GM23338 (cell line): Measurements from ENCODE around the gene GADD45GIP1. TPM values are rescaled to one million over a fixed set of nuclear protein-coding genes. Genes with fewer than 3 reads are reported as not detected.

Experiments used
- ATAC-seq: fragments of 200-7000 bp; cut with Tn5 transposase; 3 replicates; pipeline ENCODE4 v1.9.1; 2020
- DNase-seq: peaks from one replicate; pipeline ENCODE4 v3.0.0-alpha.2; 2015; ENCODE audit warnings: low spot score
- H2AFZ ChIP-seq: fragments of 200-600 bp; sonication (generic); 2 replicates; pipeline ENCODE4 v1.8.0; 2016; ENCODE audit warnings: antibody characterized with exemption, mild to moderate bottlenecking, moderate library complexity
- H3F3A ChIP-seq: fragments of 200-600 bp; sonication (generic); replicated peaks from 2 replicates; pipeline ENCODE4 v1.8.0; 2017; ENCODE audit warnings: antibody characterized with exemption, mixed run types, low read depth
- H3K27ac ChIP-seq: fragments of 200-600 bp; sonication (generic); 2 replicates; pipeline ENCODE4 v1.6.1; 2016; ENCODE audit warnings: low read depth
- H3K27me3 ChIP-seq: fragments of 200-600 bp; sonication (generic); 2 replicates; pipeline ENCODE4 v1.8.0; 2016; ENCODE audit warnings: mild to moderate bottlenecking, mixed run types, moderate library complexity; ENCODE audit not compliant: insufficient read depth
- H3K36me3 ChIP-seq: fragments of 200-600 bp; sonication (generic); 2 replicates; pipeline ENCODE4 v1.8.0; 2016; ENCODE audit warnings: mild to moderate bottlenecking; ENCODE audit not compliant: insufficient read depth
- H3K4me1 ChIP-seq: fragments of 200-600 bp; sonication (generic); 2 replicates; pipeline ENCODE4 v1.8.0; 2016; ENCODE audit warnings: mild to moderate bottlenecking, moderate library complexity; ENCODE audit not compliant: insufficient read depth
- H3K4me2 ChIP-seq: fragments of 200-600 bp; sonication (generic); 2 replicates; pipeline ENCODE4 v1.7.1; 2017; ENCODE audit warnings: mixed run types
- H3K4me3 ChIP-seq: fragments of 200-600 bp; sonication (generic); 2 replicates; pipeline ENCODE4 v1.6.1; 2016; ENCODE audit warnings: mixed run types
- H3K79me2 ChIP-seq: fragments of 200-600 bp; sonication (generic); replicated peaks from 2 replicates; pipeline ENCODE4 v1.8.0; 2017; ENCODE audit warnings: mild to moderate bottlenecking; ENCODE audit not compliant: insufficient read depth
- H3K9me2 ChIP-seq: fragments of 200-600 bp; sonication (generic); 2 replicates; pipeline ENCODE4 v1.8.0; 2017; ENCODE audit not compliant: insufficient read depth
- H4K20me1 ChIP-seq: fragments of 200-600 bp; sonication (generic); replicated peaks from 2 replicates; pipeline ENCODE4 v1.8.0; 2017; ENCODE audit warnings: mild to moderate bottlenecking; ENCODE audit not compliant: insufficient read depth
- H3K27ac Mint-ChIP-seq: 2 replicates; pipeline ENCODE4 v1.8.0; 2020; ENCODE audit warnings: inconsistent platforms, mild to moderate bottlenecking, moderate library complexity, mixed read lengths
- H3K27me3 Mint-ChIP-seq: 3 replicates; pipeline ENCODE4 v1.8.0; 2022; ENCODE audit warnings: low read depth, mild to moderate bottlenecking, moderate library complexity, mixed read lengths, inconsistent platforms; ENCODE audit not compliant: insufficient read depth, poor library complexity
- H3K36me3 Mint-ChIP-seq: 3 replicates; pipeline ENCODE4 v1.8.0; 2021; ENCODE audit warnings: low read depth, mild to moderate bottlenecking, inconsistent platforms, moderate library complexity, mixed read lengths
- H3K4me1 Mint-ChIP-seq: 3 replicates; pipeline ENCODE4 v1.8.0; 2020; ENCODE audit warnings: mild to moderate bottlenecking, inconsistent platforms, mixed read lengths
- H3K4me3 Mint-ChIP-seq: 3 replicates; pipeline ENCODE4 v1.8.0; 2021; ENCODE audit warnings: moderate library complexity, mild to moderate bottlenecking, inconsistent platforms, mixed read lengths
- H3K9me3 Mint-ChIP-seq: 3 replicates; pipeline ENCODE4 v1.8.0; 2020; ENCODE audit warnings: moderate library complexity, mild to moderate bottlenecking, inconsistent platforms, mixed read lengths
- CREB1 ChIP-seq: fragments of 250-450 bp; sonication (Bioruptor Pico); IDR thresholded peaks from 2 replicates; pipeline ENCODE4 v1.5.0; 2020; ENCODE audit warnings: low read depth, mild to moderate bottlenecking, moderate library complexity
- CTCF ChIP-seq, 2 experiments: fragments of 200-600 bp in 1 of 2; sonication (generic) in 1 of 2; conservative IDR thresholded peaks; 2 replicates each; pipeline versions ENCODE4 v1.5.1 to v1.6.1; 2016 to 2017; ENCODE audit warnings: antibody characterized with exemption in 2 of 2, low read depth in 2 of 2, mild to moderate bottlenecking in 2 of 2, moderate library complexity in 1 of 2
- ETS1 ChIP-seq: IDR thresholded peaks from 2 replicates; pipeline ENCODE4 v1.6.1; 2016; ENCODE audit warnings: antibody characterized with exemption
- EZH2 ChIP-seq: fragments of 200-600 bp; sonication (generic); IDR thresholded peaks from one replicate; pipeline ENCODE4 v1.8.0; 2017; ENCODE audit warnings: antibody characterized with exemption, mild to moderate bottlenecking, low read depth; ENCODE audit not compliant: unreplicated experiment
- EZH2phosphoT487 ChIP-seq: fragments of 200-600 bp; sonication (generic); IDR thresholded peaks from one replicate; pipeline ENCODE4 v1.8.1; 2018; ENCODE audit warnings: antibody characterized with exemption; ENCODE audit not compliant: unreplicated experiment
- JUNB ChIP-seq: IDR thresholded peaks from one replicate; pipeline ENCODE4 v1.6.1; 2016; ENCODE audit warnings: antibody characterized with exemption; ENCODE audit not compliant: unreplicated experiment
- POLR2AphosphoS5 ChIP-seq: IDR thresholded peaks from 2 replicates; pipeline ENCODE4 v1.6.1; 2016; ENCODE audit warnings: antibody characterized with exemption, low read depth
- REST ChIP-seq: IDR thresholded peaks from one replicate; pipeline ENCODE4 v1.6.1; 2018; ENCODE audit warnings: antibody characterized with exemption; ENCODE audit not compliant: unreplicated experiment
- STAT1 ChIP-seq: IDR thresholded peaks from one replicate; pipeline ENCODE4 v1.6.1; 2016; ENCODE audit warnings: antibody characterized with exemption; ENCODE audit not compliant: unreplicated experiment
- ZNF114 ChIP-seq: fragments of 250-450 bp; sonication (Bioruptor Pico); IDR thresholded peaks from 2 replicates; pipeline ENCODE4 v1.5.0; 2020; ENCODE audit warnings: mild to moderate bottlenecking, moderate library complexity
- polyA plus RNA-seq: library from polyadenylated mRNA; unstranded; fragments of >200 nt; fragmentation: Nextera tagmentation; extraction: Ambion mirVana; gene quantifications from 2 replicates; pipeline ENCODE4 v1.2.1, GENCODE V29; 2016
- total RNA-seq: library from RNA; depleted of rRNA; stranded (reverse); fragments of >200 nt; shearing (Covaris generic); gene quantifications from 2 replicates; pipeline ENCODE4 v1.2.3, GENCODE V29; 2014

The GADD45GIP1 gene
- total and polyA plus RNA-seq, 2 experiments from 2014 or later, result 63.9 to 255 TPM

GRCh38 chr19:12944104-12944674 lies 12.8 kb downstream of the GADD45GIP1 start:
- Histone ChIP-seq H4K20me1 (peaks cover 39% of the 10 kb centered on the region), H3K79me2 (peaks cover 43% of the 10 kb centered on the region), H3K27me3 (no peaks in the 10 kb centered on the region), H3K27ac (peak overlapping the region; percentile 93), H3K4me1 (peaks cover 26% of the 10 kb centered on the region), H3K4me3 (no peak overlapping the region), H2AFZ (no peak overlapping the region), H3K36me3 (peaks cover 59% of the 10 kb centered on the region), H3K9me2 (no peaks in the 10 kb centered on the region), H3K4me2 (no peak overlapping the region), H3F3A (peaks cover 68% of the 10 kb centered on the region)
- DNase-seq (no peak), ATAC-seq (no peak)
- Mint-ChIP-seq H3K27me3 (peaks cover 24% of the 10 kb centered on the region), H3K4me1 (peaks cover 28% of the 10 kb centered on the region), H3K4me3 (no peak overlapping the region), H3K36me3 (peaks cover 88% of the 10 kb centered on the region), H3K9me3 (no peaks in the 10 kb centered on the region; the same call in 2 of the 3 replicates), H3K27ac (no peak overlapping the region)
- TF ChIP-seq EZH2 (no peak), ZNF114 (no peak), STAT1 (no peak), CREB1 (no peak)

- H3F3A ChIP-seq, result peaks cover 73% of the 10 kb centered on the region
- Mint-ChIP-seq H3K27ac (peak overlapping the region; percentile 50), H3K36me3 (peaks cover 91% of the 10 kb centered on the region), H3K4me3 (no peak overlapping the region), H3K4me1 (peaks cover 28% of the 10 kb centered on the region), H3K27me3 (peaks cover 28% of the 10 kb centered on the region), H3K9me3 (no peaks in the 10 kb centered on the region; the same call in 2 of the 3 replicates)
- peaks cover 63% of the 10 kb centered on the region for H3K36me3 ChIP-seq
- peaks cover 49% of the 10 kb centered on the region for H3K79me2 ChIP-seq
- peaks cover 26% of the 10 kb centered on the region for H3K4me1 ChIP-seq
- no peak overlapping the region for H3K4me2 ChIP-seq
- DNase-seq (no peak), ATAC-seq (no peak)
- H3K27ac ChIP-seq, result peak overlapping the region; percentile 50
- no peaks in the 10 kb centered on the region for H3K27me3 ChIP-seq
- H3K9me2 ChIP-seq, result no peaks in the 10 kb centered on the region
- H2AFZ ChIP-seq, result no peak overlapping the region
- peaks cover 44% of the 10 kb centered on the region for H4K20me1 ChIP-seq
- H3K4me3 ChIP-seq, result no peak overlapping the region
- TF ChIP-seq REST (no peak), EZH2phosphoT487 (no peak), POLR2AphosphoS5 (no peak; the same call in 1 of the 2 replicates), CTCF (conservative IDR thresholded peaks at IDR 0.05; ENCODE audit: low read depth in 2 of 2) (no peak), EZH2 (no peak), STAT1 (no peak), JUNB (no peak), ETS1 (no peak), ZNF114 (no peak), CREB1 (no peak)
These were observed 13.5 kb downstream of the GADD45GIP1 start for GRCh38 chr19:12943437-12944044.
